RPMI8226 (cell line): ENCODE data around the gene MKKS.
A peak's percentile ranks its signal among the peaks of the same experiment; 100 is the strongest.
"Not testable (repeated sequence)": the region's sequence is repeated elsewhere in the genome, so short reads cannot be mapped to it uniquely, and the experiment has no call there.

ENCODE experiments used
- DNase-seq: peaks from one replicate; pipeline ENCODE4 v3.0.0-alpha.2; 2015

MKKS gene

DNA sequence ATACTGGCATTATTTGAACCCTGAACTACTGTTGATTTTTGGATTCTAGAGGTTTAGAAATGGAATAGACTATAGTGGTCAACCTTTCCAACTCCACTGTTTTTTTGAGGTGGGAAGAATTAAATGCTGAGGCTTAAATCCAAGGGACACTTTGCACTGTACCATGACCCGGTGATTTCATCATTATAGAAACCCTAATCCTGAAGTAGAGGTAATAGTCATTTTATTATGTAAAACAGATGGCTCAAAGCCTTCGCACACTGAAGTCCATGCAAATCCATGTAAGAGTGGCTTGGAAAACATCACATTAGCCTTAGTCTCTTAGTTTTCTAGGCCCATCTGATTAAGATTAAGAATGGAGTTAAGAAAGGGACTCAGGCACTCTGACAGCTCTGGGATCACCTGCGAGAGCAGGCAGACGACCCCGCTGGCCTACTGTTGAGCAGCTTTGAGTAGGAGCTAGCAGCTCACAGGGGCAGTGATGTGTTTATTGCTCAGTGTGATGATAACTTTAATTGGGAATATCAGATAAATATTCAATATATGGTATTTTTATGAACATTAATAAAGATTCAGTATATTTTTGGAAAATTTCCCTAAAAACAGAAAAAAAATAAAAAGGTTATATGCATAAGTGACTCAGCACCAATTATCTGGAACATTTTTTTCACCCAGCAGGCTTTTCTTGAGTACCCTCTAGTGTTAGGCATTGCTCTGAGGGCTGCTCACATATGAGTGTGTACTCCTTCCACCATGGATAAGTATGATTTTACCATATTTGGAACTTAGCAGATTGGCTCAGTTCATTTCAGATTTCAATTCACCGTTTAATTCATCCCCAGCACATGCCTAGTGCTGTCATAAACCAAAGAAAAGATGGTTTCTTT, 14.5 kb upstream of the MKKS start:
- DNase-seq, result no peak

DNA sequence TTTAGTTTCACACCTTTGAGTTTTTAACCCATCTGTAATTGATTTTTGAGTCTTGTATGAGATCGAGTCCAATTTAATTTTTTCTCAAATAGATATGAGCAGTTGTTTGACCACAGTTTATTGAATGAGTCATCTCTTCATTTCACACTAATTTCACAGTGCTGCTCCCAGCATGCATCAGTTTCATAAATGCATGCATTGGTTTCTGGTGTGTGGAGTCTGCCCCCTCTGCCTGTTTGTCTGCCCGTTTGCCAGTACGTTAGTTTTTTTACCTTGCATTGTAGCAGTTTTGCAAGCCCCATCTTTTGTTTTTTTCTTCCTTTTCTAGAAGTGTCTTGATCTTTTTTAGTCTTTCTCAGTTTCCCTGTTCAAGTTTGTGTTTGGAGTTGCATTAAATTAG, 13.0 kb upstream of the MKKS start:
- peak; percentile 81 for DNase-seq

DNA sequence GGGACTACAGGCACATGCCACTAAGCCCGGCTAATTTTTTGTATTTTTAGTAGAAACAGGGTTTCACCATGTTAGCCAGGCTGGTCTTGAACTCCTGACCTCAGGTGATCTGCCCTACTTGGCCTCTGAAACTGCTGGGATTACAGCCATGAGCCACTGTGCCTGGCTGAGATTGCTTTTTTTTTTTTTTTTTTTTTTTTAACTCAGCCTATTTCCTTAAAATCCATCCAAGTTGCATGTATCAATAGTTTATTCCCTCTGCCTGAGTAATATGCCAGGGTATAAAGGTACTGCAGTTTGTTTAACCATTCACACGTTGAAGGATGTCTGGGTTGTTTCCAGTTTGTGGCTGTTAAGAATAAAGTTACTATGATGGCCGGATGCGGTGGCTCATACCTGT, 11.7 kb upstream of the MKKS start:
- no peak for DNase-seq

DNA sequence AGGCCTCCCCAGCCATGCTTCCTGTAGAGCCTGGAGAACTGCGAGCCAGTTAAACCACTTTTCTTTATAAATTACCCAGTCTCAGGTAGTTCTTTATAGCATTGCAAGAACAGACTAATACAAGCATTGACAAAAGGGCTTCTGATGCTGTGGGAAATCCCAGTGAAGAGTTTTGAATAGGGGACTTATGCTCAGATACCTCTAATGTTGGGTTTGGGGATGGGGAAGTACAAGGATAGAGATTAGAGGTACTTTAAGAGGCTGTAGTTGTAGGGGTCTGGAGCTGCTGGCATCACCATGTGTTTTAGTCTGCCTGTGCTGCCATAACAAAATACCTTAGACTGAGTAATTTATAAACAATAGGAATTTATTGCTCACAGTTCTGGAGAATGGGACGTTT, 9.9 kb upstream of the MKKS start:
- no peak for DNase-seq

DNA sequence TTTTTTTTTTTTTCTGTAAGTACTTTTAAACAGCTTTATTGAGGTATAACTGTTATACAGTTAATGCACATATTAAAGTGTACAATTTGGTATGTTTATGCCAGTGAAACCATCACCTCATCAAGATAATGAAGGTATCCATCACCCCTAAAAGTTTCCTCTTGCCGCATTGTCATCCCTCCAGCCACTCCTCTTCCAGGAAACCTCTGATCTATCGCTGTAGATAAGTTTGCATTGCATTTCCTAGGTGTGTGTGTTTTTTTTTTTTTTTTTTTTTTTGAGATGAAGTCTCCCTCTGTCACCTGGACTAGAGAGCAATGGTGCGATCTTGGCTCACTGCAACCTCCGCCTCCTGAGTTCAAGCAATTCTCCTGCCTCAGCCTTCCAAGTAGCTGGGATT, 4.2 kb upstream of the MKKS start:
- no peak for DNase-seq

DNA sequence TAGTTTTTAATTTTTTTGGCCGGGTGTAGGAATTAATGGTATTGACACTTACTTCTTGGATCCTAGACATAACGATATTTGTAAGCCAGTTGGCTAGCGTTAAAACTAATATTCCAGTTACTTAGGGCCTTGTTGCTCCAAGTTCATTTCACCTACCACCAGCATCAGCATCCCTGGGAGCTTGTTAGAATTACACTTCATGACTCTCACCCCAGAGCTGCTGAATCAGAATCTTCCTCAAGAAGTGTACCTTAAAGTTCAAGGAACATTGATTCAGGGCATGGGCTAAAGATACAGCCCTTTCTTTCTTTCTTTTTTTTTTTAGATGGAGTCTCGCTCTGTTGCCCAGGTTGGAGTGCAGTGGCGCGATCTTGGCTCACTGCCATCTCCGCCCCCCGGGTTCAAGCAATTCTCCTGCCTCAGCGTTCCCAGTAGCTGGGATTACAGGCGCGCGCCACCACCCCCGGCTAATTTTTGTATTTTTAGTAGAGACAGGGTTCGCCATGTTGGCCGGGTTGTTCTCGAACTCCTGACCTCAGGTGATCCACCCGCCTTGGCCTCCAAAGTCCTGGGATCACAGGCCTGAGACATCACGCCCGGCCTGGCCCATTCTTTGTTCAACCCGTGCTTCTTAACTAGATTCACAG, 2.2 kb upstream of the MKKS start:
- no peak for DNase-seq

DNA sequence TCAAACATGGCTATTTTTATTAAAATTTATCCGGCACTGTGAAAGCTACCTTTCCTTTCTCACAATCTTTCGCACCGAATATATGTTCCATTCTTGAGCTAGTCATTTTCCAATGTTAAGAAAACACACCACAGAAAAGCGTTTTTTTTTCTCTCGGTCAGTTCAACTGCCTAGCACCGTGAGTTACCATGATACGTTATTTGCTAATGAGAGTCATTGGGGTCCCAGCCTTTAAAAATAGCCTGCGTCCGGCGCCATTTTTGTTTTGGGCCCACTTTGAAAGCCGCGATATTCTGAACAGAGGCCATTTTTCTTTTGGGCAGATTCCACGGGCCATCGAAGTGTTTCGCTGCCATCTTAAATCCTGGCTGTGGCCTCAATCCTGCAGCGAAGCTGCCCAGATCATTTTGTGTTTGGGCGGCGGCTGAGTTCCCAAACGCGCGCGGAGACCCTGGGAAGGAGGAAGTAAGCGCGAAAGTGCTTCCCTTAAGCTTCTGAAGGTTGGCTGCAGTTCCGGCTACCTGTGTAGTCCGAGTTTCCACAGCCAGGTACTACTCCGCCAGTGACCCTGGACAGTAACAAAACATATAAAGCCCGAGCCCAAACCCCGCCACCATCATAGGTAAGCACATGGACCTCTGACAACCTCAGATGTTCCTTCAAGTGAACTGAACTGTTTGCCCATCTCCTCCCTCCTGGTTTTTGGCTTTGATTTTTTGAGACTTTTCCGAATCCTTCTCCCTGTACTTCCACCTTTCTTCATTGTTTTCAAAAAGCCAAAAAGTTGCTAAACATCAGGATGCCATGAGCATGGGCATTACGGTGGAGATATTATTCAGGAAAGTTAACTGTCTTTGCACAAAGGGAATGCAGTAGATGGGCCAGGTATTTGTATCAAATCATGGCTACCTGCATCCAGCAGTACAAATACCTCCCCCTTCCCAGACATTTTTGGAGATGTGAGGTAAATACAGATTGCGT, 1.1 kb upstream of the MKKS start, which contains the start of gene SLX4IP:
TSS of gene SLX4IP (plus strand) at position 474 of the 981 bp plus-strand sequence. CDS start 22,900 bp downstream, outside the sequence.
- DNase-seq, result peak; percentile 95

DNA sequence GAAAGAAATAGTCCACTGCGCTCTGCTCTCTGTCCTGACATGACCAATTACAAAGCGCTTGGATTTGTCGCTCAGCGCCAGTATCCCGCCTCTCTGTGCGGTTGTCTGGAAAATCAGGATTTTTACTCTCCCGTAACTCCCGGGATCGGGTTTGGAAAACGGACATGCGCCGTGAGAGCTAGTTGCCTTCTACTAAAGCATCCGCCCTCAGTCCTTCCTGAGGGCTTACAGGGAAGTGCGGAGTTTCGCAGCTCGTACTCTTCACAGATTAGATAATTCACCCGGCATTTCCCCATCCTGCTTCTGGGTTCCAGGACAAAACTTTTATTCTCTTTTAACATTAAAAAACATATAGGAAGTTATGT, 427 bp upstream of the MKKS start:
- DNase-seq, result peak; percentile 97

DNA sequence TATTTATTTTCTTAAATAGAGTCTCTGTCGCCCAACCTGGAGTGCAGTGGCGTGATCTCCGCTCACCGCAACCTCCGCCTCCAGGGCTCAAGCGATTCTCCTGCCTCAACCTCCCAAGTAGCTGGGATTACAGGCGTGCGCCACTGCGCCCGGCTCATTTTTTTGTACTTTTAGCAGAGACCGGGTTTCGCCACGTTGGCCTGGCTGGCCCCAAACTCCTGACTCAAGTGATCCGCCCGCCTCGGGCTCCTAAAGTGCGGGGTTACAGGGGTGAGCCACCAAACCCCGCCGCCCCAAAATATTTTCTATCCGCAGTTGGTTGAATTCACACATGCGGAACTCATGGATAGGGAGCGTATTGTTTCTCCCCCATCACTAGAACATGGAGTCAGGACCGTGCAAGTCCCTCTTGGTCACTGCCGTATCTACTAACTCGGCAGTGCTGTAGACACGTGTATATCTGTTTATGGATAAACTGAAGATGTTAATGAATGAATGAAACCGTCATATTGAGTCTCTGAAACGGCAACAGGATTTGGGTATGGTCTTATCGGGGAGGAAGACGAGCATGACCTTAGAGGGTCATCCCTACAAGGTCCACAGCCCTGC, 904 bp downstream of the MKKS start:
- no peak for DNase-seq

DNA sequence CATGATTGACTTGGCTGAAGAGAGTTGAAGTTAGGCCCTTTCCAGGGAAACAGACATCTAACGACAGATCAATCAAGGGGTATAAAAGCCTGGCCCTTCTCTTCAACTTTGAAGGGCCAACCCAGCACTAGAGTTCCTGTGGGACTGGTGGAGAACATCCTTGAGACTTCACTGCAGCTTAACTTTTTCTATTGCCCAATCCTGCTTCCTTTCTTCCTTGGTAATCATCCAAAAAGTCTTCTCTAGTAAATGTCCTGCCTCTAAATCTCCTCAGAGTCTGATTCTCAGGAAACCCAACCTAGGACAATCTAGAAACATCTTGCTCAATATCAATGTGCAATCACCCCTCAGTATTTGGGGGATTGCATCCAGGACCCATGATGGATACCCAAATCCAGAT, 1.9 kb downstream of the MKKS start:
- DNase-seq, result no peak

DNA sequence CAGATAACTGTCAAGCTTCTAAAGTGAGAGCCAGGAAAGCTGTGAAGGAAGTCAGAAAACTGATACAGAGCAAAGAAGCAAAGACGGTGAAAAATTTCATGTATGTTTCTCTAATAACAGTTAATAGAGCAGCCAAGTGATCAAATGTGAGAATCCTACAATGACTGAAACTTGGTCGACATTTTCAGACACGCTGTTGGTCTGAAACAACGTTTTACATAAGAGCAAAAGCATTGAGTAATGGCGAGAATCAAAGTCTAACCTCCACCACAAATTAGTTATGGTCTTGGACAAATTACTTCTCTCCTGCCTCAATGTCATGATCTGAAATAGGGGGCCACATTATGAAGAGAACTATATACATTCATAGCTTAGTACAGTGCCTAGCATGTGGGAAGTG, 3.3 kb downstream of the MKKS start:
- no peak for DNase-seq

DNA sequence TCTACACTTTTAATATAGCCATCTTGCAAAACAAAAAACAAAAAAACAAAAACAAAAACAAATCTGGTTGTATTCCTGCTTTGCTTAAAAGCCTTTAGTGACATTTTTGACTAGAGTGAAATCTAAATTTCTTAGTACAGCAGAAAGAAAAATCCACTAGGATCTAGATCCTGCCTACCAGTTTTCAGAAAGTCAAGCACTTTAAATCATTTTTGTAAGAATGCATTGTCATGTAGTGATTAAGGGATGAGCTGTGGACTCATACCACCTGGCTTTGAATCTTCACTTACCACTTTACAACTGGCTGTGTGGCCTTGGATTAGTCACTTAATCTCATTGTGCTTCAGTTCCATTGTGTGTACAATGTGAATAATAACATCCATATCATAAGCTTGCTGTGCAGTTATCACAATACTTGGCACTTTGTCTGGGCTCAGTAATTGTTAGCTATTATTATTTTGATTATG, 4.0 kb downstream of the MKKS start:
- DNase-seq, result no peak

DNA sequence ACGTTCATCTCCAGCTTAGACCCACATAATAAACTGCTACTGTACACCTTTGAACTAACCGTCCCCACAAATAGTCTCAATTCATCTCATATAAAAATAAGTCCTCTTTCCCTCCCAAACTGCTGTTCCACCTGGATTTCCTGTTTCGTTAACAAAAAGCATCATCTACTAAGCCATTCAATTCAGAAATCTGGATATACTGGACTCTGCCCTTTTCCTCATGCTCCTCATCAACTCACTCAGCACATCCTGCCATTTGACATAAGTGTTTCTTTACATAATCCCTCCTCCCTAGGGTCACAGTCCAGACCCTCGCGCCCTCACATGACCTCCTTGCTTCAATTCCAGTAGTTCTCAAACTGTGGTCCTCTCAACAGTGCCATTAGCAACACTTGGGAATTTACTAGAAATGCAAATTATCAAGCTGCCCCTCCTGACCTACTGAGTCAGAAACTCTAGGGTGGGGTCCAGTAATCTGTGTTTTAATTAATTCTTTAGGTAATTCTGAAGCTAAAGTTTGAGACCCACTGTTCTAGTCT, 4.5 kb downstream of the MKKS start:
- no peak for DNase-seq

DNA sequence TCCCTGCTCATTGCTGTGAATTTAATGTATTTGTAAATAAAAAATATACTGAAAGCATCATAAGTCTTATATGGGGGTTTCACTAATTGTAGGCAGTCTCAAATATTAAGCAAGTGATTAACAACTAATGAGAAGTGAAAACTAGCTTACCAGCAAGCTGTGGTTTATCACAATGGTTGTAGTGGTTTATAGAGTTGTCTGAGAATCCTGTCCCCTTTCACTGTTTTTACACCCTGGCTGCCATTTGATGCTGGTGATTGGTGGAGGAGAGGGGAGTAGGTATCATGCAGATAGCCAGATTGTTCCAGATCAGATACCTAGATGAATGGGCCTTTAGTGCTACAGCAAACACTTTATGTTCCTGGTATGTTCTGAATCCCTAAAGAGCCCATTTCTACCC, 6.0 kb downstream of the MKKS start:
- DNase-seq, result no peak

DNA sequence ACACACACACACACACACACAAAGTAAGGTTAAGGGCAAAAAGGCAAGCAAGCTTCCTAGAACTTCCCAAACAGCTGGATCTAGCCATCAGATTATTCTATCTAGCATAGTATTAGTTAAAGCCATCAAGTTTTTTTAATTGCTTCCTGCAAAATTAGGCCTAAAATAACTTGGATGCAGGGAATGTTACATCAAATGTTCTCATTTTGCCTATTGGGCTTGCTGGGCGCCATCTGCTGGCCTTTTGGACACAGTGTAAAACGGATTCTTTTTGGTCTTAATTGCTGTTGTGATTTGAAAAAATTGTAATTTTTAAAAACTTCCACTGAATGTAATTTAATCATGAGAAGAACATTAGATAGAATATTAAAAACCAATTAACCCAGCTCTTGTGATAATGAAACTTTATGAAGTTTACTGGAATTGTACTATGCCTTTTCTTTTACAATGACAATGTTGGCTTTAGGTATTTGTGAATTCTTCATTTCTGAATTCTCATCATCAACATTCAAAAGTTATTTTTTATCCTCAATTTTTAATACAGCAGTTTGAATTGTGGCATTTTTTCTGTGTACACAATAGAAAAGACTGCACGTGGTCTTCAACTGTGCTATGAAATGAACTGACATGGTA, 6.8 kb downstream of the MKKS start:
- DNase-seq, result peak; percentile 51

DNA sequence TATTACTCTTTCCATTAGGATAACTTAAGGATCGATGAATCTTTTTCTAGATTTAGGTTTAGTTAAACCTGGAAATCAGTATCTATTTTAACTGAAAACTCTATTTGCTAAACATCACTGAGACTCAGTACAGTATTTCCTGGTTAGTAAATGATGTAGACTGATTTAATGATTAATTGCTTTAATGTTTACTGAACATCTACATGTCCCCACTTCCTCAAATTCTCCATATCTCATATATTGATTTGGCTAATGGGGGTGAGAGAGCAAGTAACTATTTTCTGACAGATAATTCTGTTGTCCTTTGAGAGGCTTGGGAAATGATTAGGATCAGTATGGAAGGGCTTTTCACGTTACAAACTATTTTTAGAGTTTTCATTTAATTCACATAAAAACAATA, 10.3 kb downstream of the MKKS start:
- no peak for DNase-seq

DNA sequence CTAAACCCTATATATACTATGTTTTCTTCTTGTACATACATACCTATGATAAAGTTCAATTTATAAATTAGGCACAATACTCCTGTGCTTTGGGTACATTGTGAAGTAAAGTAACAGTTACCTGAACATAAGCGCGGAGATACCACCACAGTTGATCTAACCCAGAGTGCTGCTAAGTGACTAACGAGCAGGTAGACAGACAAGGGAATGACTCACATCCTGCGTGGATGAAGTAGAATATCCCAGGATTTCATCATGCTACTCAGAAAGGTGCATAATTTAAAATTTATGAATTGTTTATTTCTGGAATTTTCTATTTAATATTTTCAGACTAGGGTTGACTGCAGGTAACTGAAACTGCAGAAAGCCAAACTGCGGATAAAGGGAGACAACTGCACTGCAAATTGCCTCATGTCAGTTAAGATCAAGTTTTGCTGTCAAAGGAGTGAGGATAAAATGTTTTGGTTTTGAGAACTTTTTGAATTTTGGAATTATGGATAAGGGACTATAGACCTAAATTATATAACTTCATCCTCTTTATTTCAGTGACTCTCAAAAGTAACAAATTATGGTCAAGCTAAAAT, 14.4 kb downstream of the MKKS start:
- no peak for DNase-seq

DNA sequence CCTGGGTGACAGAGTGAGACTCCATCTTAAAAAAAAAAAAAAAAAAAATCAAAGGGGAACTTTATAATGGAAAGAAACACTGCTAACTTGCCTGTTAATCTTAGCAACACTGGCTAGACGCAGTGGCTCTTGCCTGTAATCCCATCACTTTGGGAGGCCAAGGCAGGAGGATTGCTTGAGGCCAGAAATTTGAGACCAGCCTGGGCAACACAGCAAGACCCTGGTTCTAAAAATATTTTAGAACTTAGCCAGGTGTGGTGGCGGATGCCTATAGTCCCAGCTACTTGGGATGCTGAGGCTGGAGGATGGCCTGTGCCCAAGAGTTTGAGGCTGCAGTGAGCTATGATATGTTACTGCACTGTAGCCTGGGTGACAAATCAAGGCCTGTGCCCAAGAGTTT, 16.8 kb downstream of the MKKS start:
- DNase-seq, result not testable (repeated sequence)

DNA sequence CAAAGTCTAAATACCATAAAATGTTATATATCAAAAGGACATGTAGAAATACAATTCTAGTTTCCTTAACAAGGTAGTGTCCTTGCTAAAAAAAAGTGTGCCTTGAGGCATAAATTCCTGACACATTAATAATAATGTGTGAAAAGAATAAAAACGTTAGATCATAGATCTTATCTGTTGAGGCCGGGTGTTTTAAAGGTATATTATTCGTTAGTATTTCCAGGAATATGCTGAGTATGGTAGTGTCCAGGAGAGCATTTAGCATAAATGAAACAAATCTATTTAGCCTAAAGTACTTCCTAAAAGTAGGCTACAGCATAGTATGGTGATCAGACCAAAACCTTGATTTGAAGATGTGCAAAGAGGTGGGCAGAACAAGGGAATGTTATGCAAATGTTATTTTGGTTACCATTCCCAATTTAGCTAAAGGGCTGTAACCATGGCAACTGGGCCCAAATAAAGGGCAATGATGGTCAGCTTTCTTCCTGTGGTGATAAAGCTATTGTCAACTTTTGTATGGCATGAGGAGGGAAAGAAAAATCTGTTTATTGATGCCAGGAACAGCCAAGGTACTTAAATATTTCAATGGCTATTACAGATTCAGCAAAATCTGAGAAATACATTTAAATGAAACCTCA, 18.9 kb downstream of the MKKS start:
- DNase-seq, result no peak

DNA sequence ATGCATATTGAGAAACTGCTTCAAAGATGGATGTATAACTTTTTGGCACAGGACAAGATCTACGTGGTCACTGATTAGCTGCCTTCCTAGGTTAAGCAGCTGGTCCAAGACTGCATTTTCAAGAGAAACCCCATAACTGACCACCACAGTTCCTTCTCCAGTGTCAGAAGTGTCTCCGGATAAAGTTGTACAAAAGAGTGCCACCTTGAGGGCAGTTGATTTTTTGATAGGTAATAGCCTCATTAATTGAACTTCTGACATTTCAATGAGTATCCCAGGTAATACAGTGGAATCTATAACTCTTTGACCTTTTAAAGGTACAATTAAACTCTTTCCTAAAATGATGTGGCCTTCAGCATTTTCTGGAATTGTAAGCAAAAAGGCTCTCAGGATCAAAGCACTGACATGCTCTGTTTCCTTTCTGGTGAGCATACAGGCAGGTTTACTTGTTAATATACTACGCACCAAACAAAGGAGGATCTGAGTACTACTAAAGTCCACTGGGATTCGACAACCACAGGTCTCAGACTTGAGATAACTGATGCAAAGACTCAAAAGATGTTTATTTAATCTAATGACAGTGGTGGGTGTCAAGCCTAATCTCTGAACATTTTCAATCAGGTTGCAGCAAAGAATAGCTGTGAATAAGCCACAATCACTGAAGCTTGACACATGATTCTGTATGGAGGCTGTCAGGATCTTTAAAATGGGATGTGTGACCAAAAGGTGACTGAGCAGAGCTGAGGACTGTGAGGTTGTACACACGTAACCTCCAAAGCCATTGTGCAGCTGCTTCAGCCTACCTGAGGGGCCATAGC, 21.2 kb downstream of the MKKS start:
- no peak for DNase-seq
